ENCODE results near the gene ARHGEF28.

The ARHGEF28 gene

DNA sequence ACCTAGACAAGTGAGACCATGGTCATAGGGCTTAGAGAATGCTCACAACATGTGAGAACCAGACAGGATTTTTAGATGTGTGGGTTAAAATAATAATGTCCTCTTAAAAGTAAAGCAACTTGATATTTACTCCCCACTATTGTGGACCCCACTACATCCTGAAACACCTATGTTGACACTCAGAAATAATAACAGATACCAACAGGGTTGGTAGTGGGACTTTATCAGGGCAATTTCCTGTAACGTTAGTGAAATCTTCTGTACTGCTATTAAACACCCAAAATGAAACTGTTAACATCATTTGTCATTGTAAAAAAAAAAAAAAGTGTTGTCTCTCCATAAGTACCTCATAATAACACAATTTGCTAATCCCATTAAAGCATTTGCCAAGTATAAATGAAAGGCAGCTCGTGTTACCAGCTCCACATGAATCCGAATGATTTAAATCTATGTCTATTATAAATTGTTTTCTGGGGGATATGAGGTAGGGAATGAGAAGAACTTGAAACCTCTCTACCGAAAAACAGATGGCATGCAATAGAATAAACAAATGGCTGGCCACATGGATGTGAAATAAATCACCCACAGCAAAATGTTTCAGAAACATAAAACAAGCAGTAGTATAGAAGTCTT lies 285.9 kb downstream of the ARHGEF28 start:
- DNase-seq: no peak

DNA sequence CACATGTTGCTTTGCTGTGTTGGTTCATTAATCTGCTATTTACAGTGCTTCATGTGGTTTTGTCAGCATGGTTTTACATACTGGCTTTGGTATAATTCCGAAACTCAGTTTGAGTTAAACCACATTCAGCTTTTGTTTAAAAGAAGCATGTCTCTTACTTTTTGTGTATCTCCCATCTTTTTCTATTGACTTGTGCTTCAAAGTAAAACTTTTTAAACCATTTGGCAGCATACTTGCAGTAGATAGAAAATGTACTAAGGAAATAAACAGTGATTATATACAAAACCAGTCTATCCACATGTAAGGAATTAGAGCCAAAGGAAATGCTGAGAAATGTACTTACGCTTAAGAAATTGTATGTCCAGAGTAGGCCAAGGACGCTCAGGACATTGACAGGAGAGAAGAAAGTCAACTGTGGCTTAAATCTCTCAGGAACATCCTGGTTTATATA lies 286.9 kb downstream of the ARHGEF28 start:
- no peak for DNase-seq

DNA sequence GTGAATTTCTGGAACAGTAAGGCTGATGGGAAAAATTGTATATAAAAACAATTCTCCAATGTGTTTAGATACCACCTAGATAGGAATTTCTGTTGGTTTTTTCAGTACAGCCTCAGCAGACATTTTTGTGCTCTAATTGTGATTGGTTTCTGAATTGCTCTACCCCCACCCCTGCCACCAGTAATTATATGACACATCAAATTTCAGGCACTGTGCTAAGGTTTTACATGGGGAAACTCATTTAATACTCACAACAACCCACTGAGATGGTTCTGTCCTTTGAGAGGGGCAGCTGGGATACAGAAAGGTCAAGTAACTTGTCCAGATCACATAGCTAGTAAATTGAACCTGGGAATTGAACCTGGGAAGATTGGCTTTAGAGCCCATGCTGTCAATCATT lies 288.0 kb downstream of the ARHGEF28 start:
- DNase-seq: no peak

DNA sequence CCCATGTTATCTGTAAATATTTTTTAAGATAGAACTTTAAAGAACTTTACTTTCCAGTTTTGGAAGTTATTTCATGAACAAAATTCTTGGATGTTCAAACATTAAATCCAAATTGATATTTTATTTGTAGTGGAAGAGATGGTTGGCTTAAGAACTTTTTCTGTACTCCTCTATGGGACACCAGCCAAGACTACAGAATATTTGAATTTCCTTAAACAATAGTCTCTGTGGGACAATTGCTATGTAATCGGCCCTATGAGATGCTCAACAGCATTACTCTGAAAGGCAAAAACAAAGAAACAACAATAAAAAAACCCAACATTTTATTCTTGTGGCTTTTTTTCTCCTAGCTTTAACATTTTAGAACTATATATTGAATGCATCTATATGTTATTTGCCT lies 289.3 kb downstream of the ARHGEF28 start:
- DNase-seq: no peak

DNA sequence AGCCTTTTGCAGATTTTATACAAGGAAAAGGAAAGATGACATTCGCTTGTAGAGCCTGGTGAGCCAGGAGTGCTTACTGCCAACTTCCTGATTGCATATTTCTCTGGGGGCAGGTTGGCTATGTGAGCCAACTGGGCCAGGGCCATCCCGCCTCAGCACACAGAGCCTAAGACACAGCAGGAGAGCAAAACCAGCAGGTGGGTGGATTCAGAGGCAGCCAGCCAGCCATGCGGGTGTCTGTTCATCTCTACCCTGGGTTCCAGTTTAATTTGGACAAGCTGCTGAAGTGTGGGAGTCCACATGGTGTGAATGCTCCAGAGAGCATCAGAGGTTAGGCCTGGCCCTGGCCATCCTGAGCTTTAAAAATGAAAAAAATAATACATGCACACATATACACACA lies 291.4 kb downstream of the ARHGEF28 start:
- no peak for DNase-seq

DNA sequence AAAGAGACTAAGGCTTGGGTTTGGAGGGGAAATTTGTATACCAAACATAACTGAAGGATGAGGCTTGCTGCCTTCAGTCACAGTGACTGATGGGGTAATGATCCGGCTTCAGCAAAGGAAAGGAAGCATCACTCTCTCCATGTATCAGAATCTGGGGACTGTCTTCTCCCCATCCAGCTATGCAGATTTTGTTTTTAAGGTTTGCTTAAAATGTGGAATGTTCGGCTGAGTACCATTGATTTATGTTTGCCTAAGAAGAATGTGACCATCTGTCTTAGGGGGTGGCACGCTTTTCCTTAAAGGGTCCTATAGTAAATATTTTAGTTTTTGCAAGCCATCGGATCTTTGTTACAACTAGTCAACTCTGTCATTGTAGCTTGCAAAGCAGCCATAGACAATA lies 291.9 kb downstream of the ARHGEF28 start:
- DNase-seq: no peak

DNA sequence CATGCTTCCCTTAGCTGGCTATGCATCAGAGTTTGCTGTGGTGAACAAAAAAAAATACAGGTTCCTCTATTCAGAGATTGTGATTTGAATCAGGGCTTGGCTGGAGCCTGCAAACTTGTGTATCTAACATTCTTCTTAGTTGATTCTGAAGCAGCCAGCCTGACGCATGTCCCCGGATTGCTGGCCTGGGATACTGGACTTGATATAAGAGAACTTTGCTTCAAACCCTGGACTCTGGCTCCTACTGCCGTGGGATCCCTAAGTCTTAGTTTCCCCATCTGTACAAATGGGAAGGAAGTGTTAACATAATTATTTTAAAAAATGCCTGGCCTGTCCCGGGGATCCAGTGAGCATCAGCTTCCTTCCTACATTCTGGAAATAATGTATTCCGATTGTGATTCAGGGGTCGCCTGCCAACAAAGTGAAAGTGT lies 292.8 kb downstream of the ARHGEF28 start:
- DNase-seq: no peak

DNA sequence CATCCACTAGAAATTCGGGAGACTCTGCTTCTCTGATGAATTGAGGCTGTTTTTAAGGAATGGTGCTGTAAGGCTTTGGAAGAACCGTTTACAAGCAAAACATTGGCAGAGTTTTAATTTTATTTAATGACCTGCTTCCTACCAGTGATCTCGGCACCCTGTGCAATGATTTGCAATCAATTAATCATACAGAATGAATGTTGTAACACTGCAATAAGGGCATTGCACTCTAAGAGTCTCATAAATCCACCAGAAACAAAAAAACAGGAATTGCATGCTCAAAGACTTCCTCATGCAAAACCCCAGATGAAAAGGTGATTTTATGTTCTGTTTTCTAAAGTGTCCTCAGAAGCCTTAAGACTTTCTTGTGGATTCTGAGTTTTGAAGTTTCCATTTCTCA lies 295.7 kb downstream of the ARHGEF28 start:
- DNase-seq: no peak

DNA sequence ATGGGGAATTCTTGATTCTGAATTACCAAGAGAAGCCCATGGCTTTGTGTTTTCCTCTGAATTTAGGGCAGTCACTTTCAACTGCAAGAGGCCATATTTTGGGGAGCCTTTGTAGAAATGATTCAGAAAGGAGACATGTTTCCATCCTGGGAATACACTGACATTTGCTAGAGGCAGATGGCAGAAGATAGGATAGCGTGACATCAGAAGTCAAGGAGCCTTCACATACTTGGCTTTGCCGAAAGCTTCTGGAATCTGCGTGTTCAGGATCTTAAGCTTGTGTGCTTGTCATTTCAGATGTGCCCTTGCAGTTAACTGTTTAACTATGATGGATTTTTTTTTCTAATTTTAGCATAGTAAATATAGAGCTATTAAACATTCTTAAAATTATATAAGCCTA lies 296.2 kb downstream of the ARHGEF28 start:
- no peak for DNase-seq

DNA sequence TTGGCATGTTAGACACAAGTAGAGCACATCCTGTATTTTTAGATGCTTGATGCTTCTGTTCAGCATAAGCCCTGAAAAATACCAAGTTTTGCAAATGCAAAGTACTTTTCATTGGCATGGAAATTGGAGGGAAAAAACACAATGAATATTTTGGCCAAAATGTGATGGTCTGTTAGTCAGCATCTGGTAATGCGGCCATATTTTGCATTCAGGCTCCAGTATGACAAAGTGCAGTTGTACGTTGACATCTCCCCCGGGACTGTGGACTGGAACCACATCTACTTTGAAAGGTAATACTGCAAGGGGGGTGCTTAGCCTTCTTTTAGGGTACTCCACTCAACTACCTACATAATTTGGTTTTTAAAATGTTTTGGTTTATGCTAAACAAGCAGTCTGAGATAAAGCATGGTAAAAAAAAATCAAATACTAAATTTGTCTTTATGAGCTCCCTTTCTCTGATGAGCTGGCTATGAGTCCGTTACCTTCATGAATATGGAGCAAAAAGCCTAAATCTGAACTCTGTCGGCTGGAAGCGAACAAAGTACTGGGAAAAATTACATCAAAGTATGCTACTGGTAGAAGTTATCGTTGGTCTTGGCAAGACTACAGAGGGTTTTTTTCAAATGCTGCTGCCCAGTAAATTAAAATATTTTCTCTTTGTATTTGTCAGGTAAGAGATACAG lies 297.0 kb downstream of the ARHGEF28 start:
- no peak for DNase-seq

DNA sequence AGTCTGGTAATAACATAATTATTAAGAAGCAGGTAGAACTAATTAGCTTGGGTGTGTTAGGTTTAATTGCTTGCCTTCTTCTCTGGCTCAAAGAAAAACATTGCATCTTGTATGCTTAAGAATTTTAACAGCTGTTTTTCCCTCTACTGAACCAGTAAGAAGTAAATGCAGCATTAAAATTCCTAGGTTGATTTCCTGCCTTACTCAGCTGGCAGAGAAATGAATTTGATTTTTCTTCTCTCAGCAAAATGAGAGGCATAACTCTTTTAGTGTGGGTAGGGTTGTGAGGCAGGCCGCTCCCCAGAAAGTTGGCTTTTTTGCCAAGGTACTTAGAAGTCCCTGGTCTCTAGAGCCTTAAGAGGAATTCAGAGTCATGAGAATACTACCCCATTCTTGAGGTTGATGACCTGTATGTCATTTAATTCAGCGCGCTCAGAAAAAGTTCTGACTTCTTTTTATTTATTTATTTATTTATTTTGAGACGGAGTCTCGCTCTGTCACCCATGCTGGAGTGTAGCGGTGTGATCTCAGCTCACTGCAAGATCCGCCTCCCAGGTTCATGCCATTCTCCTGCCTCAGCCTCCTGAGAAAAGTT lies 302.6 kb downstream of the ARHGEF28 start:
- no peak for DNase-seq

DNA sequence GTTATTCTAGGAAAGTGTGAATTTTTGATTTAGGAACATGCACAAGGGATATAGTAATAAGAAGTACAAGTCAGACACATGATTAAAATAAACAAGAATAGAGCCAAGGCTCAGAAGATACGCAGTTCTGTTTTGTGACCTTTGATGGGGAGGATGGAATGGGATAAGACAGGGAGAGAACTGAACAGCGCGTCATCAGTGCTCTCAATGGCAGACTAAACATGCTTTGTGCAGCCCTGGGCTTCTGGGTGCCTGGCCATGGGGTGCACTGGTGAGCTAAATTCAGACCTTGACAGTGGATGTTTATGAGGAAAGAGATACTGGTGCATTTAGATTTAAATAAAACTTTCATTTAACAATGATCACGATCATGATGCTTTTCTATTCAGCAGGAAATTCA lies 309.7 kb downstream of the ARHGEF28 start:
- no peak for DNase-seq

DNA sequence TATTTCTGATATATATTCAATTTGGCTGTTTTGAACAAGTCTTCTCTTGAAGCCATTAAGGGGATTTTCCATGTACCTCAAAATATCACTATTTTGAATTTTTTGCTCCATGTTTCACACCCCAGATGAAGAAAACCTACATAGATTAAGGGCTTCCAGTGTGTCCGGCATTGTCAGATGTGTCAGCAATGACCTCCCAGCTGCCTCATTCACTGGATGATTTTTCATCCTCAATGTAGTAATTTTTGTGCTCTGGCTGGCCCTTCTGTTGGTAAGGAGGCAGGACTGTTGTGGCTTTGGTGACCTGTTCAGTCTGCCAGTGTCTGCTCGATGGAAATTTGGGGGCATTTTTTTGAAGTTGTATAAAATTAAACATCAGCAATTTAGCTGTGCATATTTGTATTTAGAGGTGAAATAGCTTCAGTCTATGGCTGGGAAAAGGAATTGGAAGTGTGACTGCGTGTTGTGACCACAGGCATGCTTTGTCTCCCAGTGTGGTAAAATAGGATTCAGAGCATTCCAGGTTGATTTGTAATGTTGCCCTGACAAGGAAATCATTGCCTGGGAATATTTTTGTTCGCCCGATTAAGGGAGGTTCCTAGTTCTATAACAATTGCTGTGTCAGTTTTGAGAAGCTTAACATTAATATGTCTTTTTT lies 312.4 kb downstream of the ARHGEF28 start:
- DNase-seq: no peak

DNA sequence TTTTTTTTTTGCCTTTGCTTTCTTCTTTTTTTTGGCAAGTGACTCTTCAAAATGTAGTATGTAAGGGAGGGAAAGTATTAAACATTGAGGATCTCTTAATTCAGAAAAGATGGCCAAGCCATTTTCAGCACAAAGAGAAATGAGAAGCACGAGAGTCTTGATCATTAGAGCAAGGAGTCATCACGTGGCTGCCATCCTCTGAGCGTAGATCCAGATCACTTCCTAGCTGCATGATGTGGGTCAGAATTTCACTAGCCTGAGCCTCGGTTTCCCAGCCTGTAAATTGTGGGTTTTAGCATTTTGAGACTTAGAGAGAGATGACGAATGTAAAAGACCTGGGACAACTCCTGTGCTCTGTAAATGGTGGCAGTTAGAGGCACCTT lies 312.9 kb downstream of the ARHGEF28 start:
- DNase-seq: no peak

DNA sequence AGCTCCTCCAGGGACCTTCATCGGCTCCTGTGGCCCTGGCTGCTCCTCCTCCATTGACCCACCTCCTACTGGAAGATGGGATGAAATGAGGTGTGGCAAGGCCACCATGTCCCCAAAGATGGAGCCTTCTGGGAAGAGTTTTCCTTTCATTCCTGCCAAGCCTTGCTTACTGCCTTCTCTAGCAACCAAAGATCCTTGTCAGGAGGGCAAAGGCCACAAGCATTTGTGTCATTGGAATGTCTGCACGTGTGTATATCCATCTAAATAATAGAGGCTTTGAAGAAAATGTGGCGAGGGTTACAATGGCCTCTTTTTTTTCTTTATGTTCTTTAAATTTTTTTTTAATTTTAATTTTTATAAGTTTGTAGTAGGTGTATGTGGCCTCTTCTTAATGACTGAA lies 313.6 kb downstream of the ARHGEF28 start:
- no peak for DNase-seq

DNA sequence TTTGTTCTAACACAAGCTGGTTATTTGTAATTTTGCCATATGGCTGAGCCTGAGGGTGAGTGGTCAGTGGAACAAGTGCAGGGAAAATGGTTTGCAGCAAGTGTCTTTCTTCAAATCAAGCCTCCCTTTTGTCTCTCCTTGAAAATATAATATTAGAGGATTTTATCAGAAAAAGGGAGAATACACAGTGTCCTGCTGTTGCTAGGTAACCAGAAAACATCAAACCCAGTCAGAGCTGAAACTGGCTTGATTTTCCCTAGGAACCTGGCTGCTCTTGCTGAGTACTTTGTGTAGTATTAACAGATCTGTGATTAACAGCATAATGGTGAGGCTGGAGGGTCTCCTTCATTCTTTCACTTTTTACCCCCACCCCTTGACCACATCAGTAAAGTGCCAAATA lies 314.0 kb downstream of the ARHGEF28 start:
- no peak for DNase-seq

DNA sequence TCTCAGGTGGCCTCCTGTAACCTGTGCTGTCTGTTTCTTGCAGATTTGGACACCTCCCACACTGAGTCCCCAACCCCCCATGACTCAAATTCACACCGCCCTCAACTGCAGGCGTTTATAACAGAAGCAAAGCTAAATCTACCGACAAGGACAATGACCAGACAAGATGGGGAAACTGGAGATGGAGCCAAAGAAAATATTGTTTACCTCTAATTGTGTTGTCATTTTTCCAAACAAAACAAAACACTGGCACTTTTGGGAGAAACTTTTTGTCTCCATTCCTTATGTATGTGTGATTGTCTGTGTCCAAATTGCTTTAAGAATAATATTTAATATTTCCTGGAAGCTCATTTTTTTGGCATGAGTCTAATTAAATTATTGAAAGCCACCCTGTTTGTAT lies 314.8 kb downstream of the ARHGEF28 start:
- DNase-seq: no peak

DNA sequence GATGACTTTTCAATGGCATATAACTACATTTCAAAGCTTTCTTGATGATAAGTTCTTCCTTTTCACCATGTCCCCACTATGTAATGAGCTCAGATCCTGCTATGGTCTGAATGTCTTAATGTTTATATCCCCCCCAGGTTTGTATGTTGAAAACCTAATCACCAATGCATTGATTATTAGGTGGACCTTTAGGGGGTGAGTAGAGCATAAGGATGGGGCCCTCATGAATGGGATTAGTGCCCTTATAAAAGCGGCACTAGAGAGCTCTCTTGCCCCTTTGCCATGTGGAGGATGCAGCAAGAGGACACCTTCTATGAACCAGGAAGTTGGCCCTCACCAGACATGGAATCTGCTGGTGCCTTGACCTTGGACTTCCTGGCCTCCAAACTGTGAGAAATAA lies 316.8 kb downstream of the ARHGEF28 start:
- DNase-seq: no peak

DNA sequence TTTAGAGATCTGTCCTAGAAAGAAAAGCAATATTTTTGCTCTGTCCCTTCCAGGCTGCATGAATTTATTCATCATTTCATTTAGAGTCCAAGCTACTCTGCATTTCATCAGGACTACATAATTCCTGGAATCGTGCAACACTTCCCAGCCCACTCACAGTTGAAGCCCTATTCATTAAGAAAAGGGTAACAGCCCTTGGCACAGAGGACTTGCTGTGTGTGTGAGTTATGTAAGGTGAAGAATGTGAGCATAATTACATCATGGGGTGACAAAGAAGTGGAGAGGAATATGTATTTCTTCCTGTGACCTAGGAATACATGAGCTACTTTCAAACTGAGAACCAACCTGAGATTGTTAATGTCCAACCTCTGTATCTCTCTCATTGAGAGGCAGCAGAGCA lies 317.4 kb downstream of the ARHGEF28 start:
- no peak for DNase-seq

DNA sequence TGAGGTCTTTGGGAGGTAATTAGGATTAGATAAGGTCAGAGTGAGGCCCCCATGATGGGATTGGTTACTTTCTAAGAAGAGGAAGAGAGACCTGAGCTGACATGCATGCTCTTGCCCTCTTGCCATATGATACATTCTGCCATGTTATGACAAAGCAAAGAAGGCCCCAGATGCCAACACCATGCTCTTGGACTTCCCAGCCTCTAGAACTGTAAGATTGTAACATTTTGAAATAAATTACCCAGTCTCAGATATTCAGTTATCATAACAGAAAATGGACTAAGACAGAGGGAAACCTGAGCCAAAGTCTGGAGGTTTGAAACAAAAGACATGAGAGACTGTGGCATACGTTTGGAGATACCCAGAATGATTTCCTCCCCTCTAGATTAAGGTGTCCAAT lies 318.6 kb downstream of the ARHGEF28 start:
- DNase-seq: no peak

DNA sequence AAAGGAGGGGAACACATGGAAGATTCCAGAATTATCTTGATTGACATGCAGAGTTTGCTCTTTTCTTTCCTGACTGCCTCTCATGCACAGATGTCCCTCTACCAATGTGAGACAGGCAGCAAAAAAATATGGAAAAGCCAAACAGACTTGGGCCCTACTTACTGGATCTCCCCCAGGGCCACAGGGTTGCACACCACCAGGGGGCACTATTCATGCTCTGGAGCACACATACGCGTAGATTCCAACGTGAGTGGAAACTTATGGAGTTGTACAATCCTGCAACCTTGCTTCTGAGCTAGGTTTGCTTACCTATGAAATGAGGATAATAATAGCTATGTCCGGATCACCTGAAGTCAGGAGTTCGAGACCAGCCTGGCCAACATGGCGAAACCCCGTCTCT lies 319.5 kb downstream of the ARHGEF28 start:
- DNase-seq: no peak

DNA sequence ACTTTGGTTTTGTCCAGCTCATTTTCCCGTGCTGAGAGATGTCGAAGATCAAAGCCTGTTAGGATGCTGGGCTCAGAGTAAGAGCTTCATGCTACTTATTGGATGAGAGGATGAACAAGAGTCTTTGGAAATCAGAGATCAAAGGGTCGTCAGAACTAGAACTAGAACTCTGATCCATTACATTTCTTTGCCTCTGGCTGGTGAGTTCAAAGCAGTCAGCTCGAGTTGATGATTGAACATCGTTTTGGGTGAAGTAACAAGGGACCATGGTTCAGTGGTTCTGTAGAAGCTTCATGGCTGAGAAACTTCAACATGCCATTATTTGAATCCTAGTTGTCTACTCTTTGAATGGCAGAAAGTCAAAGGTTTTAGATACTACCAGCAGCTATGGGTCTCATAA lies 320.3 kb downstream of the ARHGEF28 start:
- DNase-seq: no peak

DNA sequence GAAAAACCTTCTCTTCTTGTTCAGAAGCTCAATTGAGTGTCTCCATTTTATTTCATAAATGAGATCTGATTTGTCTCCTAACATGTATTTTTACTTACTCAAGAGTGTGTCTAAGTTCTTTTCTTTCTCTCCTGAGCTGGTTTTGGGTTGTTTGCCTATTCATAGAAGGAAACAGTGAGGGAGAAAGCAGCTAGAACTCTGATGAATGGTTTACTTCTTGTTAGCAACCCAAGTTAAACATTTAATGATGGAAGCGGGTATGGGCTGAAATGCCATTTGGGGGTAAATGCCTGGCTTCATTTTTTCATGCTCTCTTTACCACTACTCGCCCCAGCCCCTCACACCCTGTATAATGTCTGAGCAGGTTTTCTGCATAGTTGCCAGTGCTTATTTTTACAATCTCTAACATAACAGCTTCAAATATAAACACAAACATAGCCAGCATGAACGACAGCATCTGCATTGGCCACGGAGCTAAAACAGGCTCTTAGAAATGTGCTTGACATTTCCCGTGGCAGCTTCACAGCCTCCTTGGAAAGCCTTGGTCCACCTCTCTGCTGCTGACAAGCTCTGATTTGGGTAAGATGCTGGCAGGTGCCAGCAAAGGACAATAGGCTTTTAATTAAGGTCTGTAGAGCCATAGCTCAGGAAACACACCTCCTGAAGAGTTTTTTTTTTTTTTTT lies 321.1 kb downstream of the ARHGEF28 start:
- DNase-seq: no peak

Measured in effector CD4-positive, alpha-beta T cell (primary cell).